ENCODE results near the gene PDILT. TPM values are rescaled to one million over a fixed set of nuclear protein-coding genes. Genes with fewer than 3 reads are reported as not detected.

PDILT gene
- total RNA-seq, 4 donors from 2014 or later = not detected

DNA sequence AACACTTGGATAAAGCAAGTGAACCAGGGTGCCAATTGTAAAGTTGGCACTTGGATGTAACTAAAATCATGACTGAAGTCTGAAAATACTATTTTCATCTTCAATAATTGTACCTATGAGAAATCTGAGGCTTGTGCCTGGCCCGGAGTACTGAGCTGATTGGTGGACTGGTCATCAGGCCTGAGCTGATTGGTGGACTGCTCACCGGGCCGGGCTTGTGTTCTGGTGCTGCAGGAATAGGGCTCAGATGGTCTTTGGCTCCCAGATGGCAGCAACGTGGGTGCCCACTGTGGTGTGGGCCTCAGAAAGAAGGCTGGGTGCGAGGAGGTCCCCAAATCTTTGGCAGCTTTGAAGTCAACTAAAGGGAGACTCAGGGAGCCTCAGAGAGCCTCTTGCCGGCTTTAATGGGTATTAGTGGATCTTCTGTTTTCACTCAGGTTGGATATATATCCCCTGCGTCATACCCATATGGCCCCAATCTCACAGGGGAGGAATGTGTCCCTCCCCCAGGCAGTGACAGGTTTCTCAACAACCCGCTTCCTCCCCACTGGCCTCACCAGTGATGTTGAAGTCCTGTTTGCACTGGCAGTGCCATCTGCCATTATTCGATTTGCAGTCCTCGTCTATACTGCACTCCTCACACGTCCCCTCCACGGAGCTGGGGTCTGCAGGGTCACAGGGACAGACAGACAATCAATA is 56.7 kb downstream of the PDILT start:
- H3K9me3 ChIP-seq = no peaks in the 10 kb centered on the region
- no peaks in the 10 kb centered on the region for H3K27me3 ChIP-seq
- H3K4me3 ChIP-seq = no peak overlapping the region
- H3K27ac ChIP-seq = no peak overlapping the region
- TF ChIP-seq CTCF (IDR thresholded peaks at IDR 0.05) (no peak), POLR2A (IDR thresholded peaks at IDR 0.05) (no peak)
- H3K4me1 ChIP-seq = no peaks in the 10 kb centered on the region
- H3K36me3 ChIP-seq = no peaks in the 10 kb centered on the region
- no peak for DNase-seq

DNA sequence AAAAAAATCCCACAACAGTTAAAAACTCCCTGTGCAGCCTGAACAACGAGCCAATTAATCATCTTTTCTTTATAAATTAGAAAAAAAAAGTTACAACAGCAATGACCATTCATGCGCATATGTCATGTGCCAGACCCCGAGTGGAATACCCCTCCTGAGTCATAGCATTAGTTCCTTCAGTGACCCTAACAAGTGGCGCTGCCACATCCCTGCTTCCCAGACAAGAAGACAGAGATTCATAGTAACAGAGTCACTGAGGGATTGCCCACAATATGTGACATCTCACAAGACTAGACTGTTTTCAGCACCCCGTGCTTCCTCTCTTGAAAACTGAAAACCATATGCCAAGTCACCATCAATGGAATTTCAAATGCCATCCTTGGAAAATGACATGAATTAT is 59.9 kb downstream of the PDILT start:
- DNase-seq = no peak
- H3K9me3 ChIP-seq = no peaks in the 10 kb centered on the region
- H3K4me3 ChIP-seq = no peak overlapping the region
- H3K36me3 ChIP-seq = no peaks in the 10 kb centered on the region
- H3K27ac ChIP-seq = no peak overlapping the region
- H3K27me3 ChIP-seq = no peaks in the 10 kb centered on the region
- H3K4me1 ChIP-seq = no peaks in the 10 kb centered on the region
- TF ChIP-seq CTCF (IDR thresholded peaks at IDR 0.05) (no peak), POLR2A (IDR thresholded peaks at IDR 0.05) (no peak)

DNA sequence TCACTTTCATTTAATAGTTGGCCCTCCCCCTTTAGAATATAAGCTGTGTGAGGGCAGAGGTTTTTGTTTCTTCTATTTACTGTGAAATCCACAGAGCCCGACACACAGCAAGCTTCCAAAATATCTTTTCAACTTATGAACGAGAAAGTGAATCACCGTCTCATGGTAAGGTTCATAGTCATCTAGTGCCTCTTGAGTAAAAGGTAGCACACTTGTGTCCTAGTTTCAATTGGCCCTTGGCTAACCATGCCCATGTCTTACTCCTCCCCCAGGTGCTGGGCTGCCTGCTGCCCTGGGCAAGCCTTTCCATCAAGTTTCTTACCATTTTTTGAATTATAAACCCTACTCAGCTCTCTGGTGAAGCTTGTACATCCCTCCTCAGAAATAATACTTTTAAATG is 64.8 kb downstream of the PDILT start:
- DNase-seq = no peak
- Histone ChIP-seq H3K27ac (no peak overlapping the region), H3K4me3 (no peak overlapping the region), H3K4me1 (no peaks in the 10 kb centered on the region), H3K36me3 (no peaks in the 10 kb centered on the region), H3K27me3 (no peaks in the 10 kb centered on the region), H3K9me3 (no peaks in the 10 kb centered on the region)
- TF ChIP-seq CTCF (IDR thresholded peaks at IDR 0.05) (no peak), POLR2A (IDR thresholded peaks at IDR 0.05) (no peak)

DNA sequence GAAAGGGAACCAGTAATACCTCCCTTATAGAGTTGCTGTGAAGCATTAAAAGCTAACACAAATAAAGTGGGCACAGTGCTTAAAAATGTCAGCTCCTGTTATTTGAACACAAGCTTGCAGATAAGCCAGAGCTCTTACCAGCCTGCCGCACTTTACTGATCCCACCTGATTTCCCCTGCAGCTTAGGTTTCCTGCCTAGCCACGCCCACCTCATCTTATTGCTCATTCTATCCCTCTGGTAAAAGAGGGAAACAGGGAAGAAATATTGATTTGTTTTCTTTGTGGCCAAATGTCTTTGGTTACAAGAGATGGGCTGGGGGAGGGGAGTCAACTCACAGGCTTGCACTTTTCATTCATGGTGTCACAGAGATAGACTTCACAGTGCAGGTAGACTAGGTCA is 67.6 kb downstream of the PDILT start:
- H3K9me3 ChIP-seq = no peaks in the 10 kb centered on the region
- no peaks in the 10 kb centered on the region for H3K27me3 ChIP-seq
- no peaks in the 10 kb centered on the region for H3K36me3 ChIP-seq
- no peak overlapping the region for H3K4me3 ChIP-seq
- no peak for DNase-seq
- TF ChIP-seq POLR2A (IDR thresholded peaks at IDR 0.05) (no peak), CTCF (IDR thresholded peaks at IDR 0.05) (no peak)
- no peak overlapping the region for H3K27ac ChIP-seq
- no peaks in the 10 kb centered on the region for H3K4me1 ChIP-seq

DNA sequence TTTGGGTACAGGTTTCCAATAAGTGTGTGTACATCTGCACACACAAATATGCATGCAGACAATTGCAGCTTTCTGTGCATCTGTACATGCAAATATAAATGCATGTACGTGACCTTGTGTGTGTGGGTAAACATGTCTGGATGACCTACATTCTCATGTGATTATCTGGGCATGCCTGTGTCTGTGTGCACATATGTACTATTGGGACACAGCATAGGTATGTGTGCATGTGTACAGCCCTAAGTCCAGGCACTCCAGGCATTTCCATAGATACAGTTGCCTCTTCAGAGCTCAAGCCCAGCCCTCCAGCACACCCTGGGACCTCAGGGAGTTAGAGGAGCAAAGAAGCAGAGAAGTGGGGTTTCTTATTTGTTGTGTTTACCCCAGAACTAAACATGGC is 70.1 kb downstream of the PDILT start:
- Histone ChIP-seq H3K36me3 (no peaks in the 10 kb centered on the region), H3K4me3 (no peak overlapping the region), H3K27me3 (no peaks in the 10 kb centered on the region), H3K9me3 (no peaks in the 10 kb centered on the region), H3K27ac (no peak overlapping the region), H3K4me1 (no peaks in the 10 kb centered on the region)
- TF ChIP-seq CTCF (IDR thresholded peaks at IDR 0.05) (no peak), POLR2A (IDR thresholded peaks at IDR 0.05) (no peak)
- DNase-seq = no peak

- no peak for TF ChIP-seq POLR2A (IDR thresholded peaks at IDR 0.05)
- no peak for TF ChIP-seq CTCF (IDR thresholded peaks at IDR 0.05)
- Histone ChIP-seq H3K27ac (no peak overlapping the region), H3K36me3 (no peaks in the 10 kb centered on the region), H3K4me1 (no peaks in the 10 kb centered on the region), H3K9me3 (no peaks in the 10 kb centered on the region), H3K4me3 (no peak overlapping the region), H3K27me3 (no peaks in the 10 kb centered on the region)
- no peak for DNase-seq
Measured at GRCh38 chr16:20333120-20333519, 71.4 kb downstream of the PDILT start.

Data from Peyer's patch (tissue), 4 donors.